Pulmonary artery endothelial cell (primary cell): ENCODE data around the gene PRKCQ. TPM values are rescaled to one million over a fixed set of nuclear protein-coding genes. Genes with fewer than 3 reads are reported as not detected.

Experiments
- DNase-seq: peaks from one replicate; pipeline ENCODE4 v3.0.0-alpha.2; 2011; ENCODE audit warnings: low read depth, low spot score
- total RNA-seq: library from RNA; depleted of rRNA; stranded (reverse); fragments of >200 nt; gene quantifications from 2 replicates; pipeline ENCODE4 v1.2.3, GENCODE V29; 2014

PRKCQ gene
- total RNA-seq, 1 donor from 2014 or later = 0.33 TPM

DNA sequence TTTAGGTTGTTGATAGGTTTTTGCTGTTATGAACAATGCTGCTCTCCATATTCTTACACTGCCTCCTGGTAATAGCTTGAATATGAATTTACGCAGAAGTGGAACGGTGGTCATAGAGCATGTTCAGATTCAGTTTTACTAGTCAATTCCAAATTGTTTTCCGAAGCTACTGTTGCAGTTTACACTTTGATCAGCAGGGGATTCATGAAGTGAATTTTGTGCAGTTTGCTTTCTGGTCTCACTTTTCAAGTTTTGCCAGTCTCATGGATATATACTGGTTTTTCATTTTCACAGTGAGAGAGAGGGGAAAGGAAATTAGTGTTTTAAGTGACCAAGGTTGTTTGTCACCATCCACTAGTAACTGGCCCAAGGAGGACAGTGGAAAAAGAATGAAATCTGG is 171.3 kb downstream of the PRKCQ start:
- no peak for DNase-seq

DNA sequence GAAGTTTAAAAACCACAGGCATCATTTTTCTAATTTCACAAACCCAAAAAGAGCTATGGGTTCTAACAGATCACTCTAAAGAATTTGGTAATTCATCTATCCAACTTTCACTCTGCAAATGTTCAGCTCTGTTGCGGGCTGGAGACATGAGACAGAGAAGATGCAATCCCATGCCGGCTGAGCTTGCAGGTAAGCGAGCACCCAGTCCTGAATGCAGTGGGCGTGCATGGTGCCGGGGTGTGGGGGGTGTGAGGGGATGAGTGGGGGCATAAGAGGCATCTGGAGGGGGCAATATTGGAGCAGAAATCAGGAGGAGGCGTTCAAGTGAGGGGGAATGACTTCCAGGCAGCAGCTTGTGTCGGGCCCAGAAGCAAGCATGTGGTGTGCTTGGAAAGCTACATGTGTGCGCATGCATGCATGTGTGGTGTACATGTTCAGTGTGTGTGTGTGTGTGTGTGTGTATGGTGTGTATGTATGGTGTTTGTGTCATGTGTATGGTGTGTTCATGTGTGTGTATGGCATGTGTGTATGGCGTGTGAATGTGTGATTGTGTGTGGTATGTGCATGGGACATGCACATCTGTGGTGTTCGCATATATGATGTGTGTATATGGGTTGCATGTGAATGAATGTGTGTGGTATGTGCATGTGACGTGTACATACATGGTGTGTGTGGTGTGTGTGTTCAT is 172.9 kb downstream of the PRKCQ start:
- no peak for DNase-seq

DNA sequence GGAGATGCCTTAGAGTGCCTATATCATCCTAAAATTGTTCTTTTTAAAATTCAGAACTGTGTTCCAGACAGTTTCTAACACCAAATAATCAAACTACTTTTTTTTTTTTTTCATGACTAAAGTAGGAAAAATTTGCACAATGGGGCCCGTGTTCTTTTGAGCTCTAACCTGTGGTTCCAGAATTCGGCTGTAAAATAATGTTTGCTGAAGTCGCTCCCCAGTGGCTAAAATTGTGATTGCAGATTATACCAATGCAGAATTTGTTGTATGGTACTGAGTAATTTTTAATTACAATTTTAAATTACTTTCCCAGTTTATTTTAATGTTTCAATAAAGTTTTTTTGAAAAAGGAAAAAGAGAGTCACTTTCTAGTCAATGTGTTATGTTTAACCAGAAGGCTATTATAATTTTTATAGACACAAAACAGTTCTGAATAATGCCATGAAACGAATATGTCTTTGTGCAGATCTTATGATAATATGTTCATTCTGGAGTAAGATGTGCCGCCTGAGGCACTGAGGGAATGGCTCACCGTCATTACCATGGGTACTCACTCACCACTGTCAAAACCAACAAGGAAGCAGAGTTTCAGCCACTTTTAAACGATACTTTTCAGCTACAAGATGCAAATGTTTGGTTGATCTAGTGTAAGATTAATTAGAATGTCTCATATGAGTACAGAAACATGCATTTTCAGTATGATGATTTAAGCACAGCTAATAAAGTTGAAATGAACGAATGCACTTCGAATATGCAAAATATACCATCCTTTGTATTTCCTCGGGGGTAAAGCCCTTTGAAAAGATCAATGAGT is 173.6 kb downstream of the PRKCQ start:
- DNase-seq = no peak

DNA sequence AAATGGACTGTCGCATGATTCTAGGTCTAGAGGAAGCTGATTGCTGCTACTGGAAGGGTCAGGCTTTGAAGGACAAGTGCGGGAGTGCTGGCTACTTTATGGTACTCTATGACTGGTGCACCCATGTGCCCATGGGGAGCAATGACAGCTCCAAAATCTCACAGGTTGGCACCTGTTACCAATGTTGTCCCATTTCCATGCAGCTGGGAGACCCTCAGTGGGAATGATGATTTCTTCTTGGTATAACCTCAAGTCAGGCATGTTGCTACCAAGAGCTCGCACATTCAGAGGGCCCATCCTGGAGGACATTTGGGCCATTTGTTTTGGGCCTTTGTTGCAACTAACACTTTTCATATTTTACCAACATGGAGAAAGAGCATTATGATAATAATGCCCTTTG is 174.4 kb downstream of the PRKCQ start:
- DNase-seq = no peak

DNA sequence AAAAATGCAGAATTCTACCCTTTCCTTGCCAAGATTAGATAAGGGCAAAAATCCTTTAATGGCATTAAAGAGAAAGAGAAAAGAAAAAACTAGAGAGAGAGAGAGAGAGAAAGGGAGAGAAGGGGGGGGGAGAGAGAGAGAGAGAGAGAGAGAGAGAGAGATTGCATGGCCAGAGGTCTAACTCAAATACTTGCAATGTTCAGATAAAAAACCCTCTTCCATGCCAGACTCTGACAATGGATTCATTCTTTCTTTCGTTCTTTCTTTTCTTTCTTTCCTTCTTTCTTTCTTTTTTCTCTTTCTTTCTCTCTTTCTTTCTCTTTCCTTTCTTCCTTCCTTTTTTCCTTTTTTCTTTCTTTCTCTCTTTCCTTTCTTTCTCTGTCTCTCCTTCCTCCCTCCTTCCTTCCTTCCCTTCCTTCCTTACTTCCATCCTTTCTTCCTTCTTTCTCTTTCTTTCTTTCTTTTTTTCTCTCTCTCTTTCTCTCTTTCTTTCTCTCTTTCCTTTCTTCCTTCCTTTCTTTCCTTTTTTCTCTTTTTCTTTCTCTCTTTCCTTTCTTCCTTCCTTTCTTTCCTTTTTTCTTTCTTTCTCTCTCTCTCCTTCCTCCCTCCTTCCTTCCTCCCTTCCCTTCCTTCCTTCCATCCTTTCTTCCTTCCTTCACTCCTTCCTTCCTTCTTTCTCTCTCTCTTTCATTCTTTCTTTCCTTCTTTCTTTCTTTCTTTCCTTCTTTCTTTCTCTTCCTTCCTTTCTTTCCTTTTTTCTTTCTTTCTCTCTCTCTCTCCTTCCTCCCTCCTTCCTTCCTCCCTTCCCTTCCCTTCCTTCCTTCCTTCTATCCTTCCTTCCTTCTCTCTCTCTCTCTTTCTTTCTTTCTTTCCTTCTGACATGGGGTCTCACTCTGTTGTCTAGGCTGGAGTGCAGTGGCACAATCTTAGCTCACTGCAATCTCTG is 175.7 kb downstream of the PRKCQ start:
- DNase-seq = no peak

DNA sequence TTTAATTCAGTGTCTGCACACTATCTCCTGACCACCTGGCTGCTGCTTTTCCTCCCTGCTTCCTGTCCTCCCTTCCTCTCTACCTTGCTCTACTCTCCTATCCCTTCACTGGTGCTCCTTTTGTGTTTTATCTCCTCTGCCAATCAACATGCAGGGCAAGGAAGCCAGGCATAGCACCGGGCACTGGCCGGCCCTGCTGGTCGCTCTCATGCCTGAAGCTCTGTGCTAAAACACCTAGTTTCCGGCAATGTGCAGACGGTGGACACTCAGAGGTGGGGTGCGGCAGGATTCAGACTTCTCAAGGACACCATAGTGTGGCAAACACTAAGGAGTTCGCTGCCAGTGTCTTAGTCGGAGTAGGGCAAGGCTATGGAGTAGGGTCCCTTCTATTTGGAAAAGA is 177.1 kb downstream of the PRKCQ start:
- no peak for DNase-seq

DNA sequence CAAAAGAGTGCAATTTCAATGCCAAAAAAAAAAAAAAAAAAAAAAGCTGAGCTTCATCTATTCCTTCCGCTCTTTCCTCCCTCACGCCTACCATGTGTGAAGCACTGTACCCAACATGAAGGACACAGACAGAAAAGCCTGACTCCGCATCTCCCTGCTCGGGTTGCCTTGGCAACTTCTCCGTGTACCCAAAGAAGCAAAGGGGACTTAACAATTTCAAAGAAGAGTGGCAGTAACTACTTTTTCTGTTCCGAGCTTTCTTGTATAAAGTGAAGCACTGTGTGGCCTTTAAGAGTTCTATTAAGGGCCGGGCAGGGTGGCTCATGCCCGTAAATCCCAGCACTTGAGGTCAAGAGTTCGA is 177.7 kb downstream of the PRKCQ start:
- no peak for DNase-seq

DNA sequence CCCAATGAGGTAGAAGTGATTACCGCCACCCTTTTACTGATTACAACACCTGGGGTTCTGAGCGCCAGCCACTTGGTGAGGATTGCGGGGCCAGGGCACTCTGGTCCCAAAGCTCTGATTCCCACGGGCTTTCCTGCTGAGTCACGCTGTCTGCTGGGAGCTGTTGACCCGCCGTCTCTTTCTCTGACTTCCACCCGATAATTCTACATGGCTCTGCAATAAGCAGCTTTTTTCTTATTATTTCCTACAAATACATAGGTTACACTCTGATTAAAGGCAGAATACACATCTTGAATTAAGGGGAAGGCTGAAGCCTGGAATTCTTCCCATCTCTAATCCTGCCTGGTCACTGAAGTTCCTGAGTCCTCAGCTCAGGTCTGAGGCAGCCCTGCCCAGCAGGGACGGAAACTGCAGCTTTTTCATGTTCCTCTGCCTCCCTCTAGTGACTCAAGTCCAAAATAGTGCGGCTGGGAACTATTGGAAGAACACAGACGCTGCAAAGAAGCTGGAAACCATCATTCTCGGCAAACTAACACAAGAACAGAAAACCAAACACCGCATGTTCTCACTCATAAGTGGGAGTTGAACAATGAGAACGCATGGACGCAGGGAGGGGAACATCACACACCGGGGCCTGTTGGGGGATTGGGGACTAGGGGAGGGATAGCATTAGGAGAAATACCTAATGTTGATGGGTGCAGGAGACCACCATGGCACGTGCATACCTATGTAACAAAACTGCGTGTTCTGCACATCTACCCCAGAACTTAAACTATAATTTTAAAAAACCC is 178.3 kb downstream of the PRKCQ start:
- peak; percentile 72 for DNase-seq

DNA sequence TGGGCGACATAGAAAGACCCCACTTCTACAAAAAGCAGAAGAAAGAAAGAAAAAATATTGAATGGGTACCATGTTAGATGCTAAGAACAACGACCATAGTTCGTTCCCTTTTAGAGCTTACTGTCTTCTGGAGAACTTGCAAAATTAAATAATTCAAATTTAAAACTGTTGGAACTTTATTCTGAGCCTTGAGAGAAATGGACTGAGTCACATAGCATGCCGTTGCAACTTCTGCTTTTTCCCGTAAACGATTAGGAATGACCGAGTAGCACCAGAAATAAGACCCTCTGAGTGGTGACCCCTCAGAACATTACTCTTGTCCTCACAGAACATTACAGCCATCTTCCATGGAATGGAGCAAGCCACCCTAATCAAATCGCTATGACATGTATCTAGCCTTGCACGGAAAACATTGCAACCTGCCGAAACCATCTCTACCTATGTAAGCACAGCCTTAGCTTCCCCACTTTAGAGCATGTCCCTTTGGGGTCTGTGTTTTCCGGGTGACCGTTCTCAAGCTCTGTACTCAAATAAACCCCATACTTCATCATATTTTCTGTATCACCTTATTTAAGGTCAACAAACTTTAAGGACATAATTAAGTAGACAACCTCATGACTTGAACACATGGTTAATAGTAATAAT is 179.1 kb downstream of the PRKCQ start:
- no peak for DNase-seq

DNA sequence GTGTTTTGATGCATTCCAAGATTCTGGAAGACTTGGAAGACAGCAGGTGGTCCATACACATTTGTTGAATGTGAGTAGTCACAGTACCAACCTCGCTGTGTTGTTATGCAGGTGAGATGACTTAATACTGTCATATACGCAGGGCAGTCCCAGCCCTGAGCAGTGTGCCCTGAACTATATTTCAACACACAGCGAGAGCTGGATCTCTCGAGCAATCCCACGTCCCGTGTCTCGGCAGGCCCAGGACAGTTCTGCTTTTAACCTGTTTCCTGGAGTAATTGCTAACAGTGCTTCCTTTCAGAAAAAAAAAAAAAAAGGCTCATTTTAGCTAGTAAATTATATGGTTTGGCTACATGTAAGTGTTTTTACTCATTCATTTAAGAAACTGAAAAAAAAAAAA is 179.7 kb downstream of the PRKCQ start:
- DNase-seq = no peak

DNA sequence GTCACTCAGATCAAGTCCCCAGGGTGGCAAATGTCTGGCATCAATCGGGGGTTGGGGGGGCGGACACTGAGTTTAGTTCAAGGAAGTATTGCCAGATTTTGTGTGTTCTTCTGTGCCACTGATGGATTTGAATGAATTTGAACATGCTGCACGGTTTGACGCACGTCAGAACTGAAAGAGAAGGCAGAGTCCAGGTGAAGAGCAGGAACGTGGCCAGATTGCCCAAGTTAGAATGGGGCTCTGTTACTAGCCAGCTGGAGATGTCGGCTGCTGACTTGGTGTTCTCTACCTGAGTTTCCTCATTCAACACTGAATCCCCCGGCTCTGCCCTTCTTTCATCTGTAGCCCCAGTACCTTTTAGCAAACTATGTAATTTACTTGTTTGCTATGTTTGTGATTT is 180.2 kb downstream of the PRKCQ start:
- DNase-seq = no peak

DNA sequence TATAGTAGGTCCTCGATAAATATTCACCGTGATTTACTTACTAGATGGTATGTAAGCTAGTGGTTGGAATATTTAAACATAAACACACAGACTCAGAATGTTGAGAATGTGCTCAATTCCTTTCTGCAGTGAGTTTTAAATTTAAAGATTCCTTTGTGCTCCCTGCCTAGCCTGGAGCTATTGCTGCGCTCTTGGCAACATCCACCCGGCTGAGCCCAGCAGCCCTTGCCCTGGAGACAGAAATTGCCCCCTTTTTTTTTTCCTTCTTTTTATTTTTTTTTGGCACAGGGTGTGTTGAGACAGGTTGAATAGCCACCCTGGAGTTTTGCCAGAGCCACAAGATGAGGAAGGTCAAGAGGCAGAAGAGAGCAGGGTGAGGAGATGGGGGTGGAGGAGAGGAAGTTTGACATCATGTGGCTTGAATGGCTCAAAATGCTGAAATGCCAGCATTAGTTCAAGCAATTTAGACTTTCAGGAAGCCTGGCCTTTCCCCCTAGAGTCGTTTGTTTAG is 180.8 kb downstream of the PRKCQ start:
- DNase-seq = no peak

DNA sequence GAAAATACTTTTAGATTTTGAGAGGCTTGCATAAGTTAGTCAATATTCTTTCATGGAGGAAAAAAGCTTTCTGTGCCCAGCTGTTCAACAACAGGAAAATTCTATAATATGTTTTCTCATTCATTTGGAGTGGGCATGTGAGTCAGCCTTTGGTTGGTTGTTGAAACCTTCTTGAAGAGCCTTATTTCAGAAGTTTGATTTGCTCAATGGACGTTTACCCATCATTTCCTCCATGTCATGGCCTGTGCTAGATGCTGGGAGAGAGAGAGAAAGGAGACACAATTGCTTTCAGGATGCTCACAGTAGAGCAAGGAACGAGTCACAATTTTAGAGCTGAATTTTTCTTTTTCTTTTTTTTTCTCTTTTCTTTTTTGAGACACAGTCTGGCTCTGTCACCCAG is 181.7 kb downstream of the PRKCQ start:
- no peak for DNase-seq

DNA sequence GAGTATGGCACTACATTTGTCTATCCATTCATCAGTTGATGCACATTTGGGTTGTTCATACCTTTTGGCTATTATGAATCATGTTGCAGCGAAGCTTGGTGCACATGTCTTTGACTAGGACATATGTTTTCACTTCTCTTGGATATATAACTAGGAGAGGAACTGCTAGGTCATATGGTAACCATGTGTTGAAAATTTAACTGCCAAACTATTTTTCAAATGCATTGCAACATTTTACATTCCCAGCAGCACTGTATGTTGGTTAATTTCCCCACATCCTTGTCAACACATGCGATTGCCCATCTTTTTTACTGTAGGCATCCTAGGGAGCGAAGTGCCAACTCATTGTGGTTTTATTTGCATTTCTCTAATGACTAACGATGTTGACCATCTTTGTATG is 183.4 kb downstream of the PRKCQ start:
- no peak for DNase-seq

DNA sequence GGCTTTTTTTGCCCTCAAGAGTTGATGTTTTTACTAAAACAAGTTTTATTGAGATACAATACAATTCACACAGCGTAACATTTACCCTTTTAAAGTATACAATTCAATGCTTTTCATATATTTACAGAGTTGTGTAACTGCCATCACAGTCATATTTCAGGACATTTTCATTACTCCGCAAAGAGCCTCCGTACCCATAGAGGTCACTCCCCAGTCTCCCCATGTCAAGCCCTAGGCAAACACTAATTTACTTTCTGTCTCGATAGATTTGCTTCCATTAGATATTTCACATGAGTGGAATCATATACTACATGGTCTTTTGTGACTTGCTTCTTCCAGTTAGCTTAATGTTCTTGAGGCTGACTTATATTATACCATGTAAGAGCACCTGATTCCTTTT is 183.8 kb downstream of the PRKCQ start:
- DNase-seq = no peak

DNA sequence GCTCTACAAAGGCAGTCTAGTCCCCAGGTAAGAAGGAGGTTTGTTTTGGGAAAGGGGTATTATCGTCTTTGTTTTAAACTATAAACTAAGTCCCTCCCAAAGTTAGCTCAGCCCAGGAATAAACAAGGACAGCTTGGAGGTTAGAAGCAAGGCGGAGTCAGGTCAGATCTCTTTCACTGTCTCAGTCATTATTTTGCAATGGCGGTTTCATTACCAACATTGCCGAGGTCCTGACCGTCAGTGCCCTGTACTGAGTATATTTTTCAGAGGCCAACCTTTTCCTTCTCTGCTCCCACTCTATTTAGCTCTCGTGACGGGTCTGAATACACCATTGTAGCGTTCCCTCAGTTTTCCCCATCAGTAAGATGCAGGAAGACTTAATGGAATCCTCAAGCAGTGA is 184.5 kb downstream of the PRKCQ start:
- DNase-seq = no peak

DNA sequence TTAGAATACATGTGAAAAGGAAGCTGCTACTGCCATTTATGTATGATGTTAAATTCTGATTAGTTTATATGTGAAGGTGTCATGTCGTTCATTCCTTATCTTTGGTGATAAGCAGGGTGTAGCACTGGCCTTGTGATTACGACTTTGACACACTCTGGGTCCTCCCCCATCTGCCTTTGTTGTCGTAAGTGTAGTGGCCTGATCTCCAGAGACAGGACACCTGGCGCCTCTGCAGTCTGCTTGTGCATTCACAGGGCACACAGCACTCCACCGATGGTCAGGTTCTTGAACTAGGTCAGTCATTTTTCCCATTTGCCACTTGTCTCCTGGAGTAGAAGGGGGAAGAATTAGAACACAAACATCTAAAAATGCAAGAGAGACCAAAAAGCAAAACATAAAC is 186.0 kb downstream of the PRKCQ start:
- no peak for DNase-seq

DNA sequence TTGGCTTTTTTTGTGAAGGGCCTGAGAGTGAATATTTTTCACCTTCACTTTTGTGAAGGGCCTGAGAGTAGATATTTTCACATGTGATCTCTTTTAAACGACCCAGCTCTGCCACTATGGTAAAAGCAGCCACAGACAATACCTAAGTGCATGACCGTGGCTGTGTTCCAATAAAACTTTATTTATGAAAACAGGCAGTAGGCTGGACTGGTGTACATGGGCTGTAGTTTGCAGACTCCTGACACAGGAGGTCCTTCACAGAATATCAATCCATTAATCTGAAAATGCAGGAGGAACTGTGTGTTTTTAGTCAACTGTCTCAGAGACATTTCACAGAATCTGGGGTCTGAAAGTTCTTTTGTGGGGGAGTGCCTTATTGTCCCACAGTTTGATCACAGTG is 186.9 kb downstream of the PRKCQ start:
- no peak for DNase-seq

DNA sequence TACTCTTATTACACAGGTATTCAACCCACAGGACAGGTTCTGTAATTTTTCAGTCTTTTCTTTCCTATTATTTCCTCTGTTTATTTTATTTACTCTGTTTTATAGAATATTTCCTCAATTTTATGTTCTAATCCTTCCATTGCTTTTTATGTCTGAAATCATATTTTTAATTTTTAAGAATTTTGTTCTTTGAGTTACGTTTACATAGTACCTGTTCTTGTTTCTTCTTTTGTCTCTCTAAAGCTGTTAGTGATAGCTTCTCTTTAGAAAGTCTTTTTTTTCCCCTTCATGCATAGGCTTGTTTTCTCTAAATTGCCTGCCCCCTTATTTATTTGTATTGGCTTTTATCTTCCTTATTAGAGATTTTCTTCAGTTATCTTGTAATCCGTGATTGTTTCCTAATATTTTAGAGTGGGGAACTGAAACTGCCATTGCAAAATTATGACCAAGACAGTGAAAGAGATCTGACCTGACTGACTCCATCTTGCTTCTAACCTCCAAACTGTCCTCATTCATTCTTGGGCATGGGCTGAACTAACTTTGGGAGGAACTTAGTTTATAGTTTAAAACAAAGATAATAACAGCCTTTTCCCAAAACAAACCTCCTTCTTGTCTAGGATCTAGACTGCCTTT is 189.7 kb downstream of the PRKCQ start:
- no peak for DNase-seq

DNA sequence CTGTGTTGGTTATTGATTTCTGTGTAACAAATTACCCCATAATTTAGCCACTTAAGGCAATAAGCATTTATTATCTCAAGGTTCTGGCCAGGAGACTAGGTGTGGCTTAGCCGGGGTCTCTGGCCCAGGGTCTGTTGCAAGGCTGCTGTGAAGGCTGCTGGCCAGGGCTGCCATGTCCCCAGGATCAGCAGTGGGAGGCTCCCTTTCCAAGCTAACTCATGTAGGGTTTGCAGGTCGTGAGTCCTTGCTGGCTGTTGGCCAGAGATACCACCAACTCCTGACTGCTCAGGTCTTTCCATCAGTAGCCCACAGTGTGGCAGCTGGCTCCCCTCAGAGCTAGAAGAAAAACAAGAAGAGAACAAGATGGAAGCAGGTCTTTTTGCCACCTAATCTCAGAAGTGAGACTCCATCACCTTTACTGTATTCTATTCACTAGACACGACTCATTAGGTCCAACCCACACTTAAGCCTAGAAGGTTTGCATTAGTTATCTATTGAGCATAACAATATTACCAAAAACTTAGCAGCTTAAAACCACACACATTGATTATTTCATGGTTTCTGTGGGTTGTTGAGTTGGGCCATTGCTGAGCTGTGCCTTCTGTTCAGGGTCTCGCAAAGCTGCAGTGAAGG is 191.7 kb downstream of the PRKCQ start:
- no peak for DNase-seq
